LNCaP clone FGC (cell line): ENCODE data around the gene MTMR3.

ENCODE experiments used
- DNase-seq: peaks from one replicate; pipeline ENCODE4 v3.0.0-alpha.2; 2011; ENCODE audit warnings: low read depth
- H3K4me3 ChIP-seq: 2 replicates; pipeline ENCODE4 v1.5.1; 2011; ENCODE audit warnings: mild to moderate bottlenecking, low read depth, low read length, control low read depth
- CTCF ChIP-seq: IDR thresholded peaks from 2 replicates; pipeline ENCODE4 v1.5.1; 2012; ENCODE audit warnings: mild to moderate bottlenecking; ENCODE audit not compliant: control insufficient read depth, insufficient read depth; ENCODE audit errors: extremely low read depth

Gene MTMR3

GRCh38 chr22:29998627-29999384, 115.8 kb downstream of the MTMR3 start:
- H3K4me3 ChIP-seq = no peak overlapping the region
- no peak for DNase-seq
- no peak for TF ChIP-seq CTCF

- no peak for DNase-seq
- no peak overlapping the region for H3K4me3 ChIP-seq
These were observed 117.6 kb downstream of the MTMR3 start for GRCh38 chr22:30000566-30000965.

GRCh38 chr22:30001459-30001858, 118.5 kb downstream of the MTMR3 start:
- no peak for TF ChIP-seq CTCF
- H3K4me3 ChIP-seq = no peak overlapping the region
- DNase-seq = no peak

More at GRCh38 chr22:30000566-30000965, 117.6 kb downstream of the MTMR3 start:
- TF ChIP-seq CTCF = no peak

- no peak for TF ChIP-seq CTCF
- no peak for DNase-seq
- H3K4me3 ChIP-seq = no peak overlapping the region
These were observed 120.0 kb downstream of the MTMR3 start for GRCh38 chr22:30002861-30003486.

GRCh38 chr22:30004101-30004500, 121.1 kb downstream of the MTMR3 start:
- TF ChIP-seq CTCF = no peak
- DNase-seq = peak; percentile 54

GRCh38 chr22:30004694-30005093, 121.7 kb downstream of the MTMR3 start:
- DNase-seq = peak; percentile 58
- no peak for TF ChIP-seq CTCF

More at GRCh38 chr22:30004101-30004500, 121.1 kb downstream of the MTMR3 start:
- H3K4me3 ChIP-seq = no peak overlapping the region

More at GRCh38 chr22:30004694-30005093, 121.7 kb downstream of the MTMR3 start:
- no peak overlapping the region for H3K4me3 ChIP-seq
